HG03280 (cell line): Measurements from ENCODE around the gene CTAGE9.
"Not testable (repeated sequence)": the region's sequence is repeated elsewhere in the genome, so short reads cannot be mapped to it uniquely, and the experiment has no call there.

Experiments
- ATAC-seq: cut with Tn5 transposase; IDR thresholded peaks from one replicate; pipeline ENCODE4 v1.9.1; 2021; ENCODE audit warnings: mild to moderate bottlenecking, moderate library complexity; ENCODE audit not compliant: unreplicated experiment

Gene CTAGE9, protein sequence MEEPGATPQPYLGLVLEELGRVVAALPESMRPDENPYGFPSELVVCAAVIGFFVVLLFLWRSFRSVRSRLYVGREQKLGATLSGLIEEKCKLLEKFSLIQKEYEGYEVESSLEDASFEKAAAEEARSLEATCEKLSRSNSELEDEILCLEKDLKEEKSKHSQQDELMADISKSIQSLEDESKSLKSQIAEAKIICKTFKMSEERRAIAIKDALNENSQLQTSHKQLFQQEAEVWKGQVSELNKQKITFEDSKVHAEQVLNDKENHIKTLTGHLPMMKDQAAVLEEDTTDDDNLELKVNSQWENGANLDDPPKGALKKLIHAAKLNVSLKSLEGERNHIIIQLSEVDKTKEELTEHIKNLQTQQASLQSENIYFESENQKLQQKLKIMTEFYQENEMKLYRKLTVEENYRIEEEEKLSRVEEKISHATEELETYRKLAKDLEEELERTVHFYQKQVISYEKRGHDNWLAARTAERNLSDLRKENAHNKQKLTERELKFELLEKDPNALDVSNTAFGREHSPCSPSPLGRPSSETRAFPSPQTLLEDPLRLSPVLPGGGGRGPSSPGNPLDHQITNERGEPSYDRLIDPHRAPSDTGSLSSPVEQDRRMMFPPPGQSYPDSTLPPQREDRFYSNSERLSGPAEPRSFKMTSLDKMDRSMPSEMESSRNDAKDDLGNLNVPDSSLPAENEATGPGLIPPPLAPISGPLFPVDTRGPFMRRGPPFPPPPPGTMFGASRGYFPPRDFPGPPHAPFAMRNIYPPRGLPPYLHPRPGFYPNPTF

DNA sequence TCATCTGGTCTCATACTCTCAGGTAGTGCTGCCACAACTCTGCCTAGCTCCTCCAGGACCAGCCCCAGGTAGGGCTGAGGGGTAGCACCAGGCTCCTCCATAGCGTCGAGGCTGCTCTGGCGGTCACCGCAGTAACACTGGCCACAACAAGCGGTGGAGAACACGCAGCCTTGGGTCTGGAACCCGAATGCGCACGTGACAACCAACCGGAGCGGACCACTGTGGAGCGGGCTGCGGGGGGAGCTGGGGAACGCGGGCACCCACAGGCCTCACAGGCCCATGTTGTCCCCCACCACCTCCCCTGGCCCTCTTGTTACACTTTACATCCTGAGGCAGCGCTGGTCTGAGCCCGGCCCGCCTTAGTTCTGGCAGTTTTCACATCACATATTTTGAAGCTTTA lies at the start of gene CTAGE9:
Gene CTAGE9 (minus strand): TSS at position 101 of the 400 bp plus-strand sequence. CDS start 0 bp downstream, at position 101.
- not testable (repeated sequence) for ATAC-seq

DNA sequence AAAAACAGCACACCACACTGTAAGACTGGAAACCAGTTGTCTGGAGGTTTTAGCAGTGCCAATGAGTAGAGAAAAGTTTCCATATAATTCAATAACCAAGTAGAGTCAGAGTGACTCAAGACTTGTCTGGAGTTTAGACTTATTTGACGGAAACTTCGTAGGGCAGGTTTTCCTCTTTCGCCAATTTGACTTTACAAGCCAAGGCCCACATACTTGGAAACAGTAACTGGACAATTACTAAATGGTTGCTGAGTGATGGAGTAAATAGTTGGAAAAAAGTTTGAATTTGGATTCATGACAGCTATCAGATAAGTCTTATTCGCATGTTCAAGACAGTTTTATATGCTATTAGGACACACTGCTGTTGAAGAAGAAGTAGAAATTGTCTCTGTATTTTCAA lies 48.1 kb upstream of the CTAGE9 start:
- no peak for ATAC-seq

DNA sequence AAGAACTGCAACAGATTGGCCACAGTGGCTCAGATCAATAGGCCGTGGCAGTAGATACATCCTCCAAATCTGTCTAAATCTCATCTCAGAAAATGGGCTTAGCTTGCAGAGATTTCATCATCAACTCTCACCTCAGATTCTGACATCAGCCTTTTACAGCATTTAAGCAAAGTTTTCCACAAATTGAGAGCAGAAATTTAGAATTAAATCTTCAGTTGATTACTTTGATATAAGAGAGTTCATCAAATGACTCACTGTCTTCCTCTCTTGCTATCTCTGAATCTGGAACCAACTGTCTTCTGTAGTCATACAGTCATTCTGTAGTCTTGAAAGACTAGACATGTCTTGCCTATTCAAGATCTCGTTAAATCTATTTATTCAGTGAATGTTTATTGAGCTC lies 45.2 kb upstream of the CTAGE9 start:
- ATAC-seq = no peak

DNA sequence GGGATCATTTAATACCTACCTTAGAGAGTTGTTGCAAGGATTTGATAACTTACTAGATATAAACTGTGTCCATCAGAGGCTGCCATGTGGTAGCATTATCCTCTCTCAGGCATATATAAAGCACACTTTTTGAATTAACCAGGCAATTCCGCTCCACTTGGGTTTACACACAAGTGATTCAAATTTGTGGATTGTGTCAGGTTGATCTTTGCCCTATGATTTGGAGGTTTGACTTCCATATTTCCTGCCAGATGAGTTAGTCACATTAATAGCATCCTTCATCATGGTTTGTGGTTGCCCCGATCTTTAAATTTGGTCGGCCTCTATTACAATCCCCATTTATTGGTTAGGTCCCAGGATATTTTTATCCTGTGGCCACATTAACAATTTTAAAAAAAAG lies 44.8 kb upstream of the CTAGE9 start:
- no peak for ATAC-seq

DNA sequence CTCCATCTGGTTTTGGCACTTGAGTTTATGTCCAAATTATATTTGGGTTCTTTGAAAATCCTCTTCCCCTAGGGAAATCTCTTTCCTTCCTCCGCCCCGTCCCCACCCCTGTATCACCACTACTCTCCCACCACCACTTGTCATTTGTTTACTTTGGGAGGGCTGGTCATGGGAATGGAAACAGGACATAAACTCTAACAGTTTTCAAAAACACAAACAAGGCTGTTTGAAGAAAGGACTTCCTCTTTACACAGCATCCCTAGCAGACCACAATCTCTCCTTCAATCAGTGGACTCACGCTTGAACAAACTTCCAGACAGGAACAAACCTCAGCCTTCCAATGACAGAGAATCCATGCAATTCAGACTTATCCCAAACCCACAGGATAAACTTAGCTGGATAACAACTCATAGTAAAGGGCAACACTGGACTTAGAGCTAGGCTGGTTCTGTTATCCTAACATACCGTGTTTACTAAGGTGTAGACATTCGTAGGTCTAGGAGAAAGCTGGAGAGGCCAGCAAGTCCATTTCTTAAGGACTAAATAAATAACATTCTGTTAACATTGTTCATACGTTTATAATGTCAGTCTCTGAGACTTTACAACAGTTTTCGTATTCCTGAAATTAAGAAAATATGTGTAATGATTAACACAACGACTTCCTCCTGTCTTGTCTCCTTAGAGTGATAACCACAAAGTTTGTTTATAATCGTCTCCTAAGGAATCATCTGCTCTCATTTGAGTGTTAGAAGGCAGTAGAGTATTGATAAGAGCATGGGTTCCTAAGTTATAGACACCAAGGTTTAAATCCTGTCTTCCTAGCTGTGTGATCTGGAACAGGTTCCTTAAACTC lies 44.1 kb upstream of the CTAGE9 start:
- no peak for ATAC-seq

DNA sequence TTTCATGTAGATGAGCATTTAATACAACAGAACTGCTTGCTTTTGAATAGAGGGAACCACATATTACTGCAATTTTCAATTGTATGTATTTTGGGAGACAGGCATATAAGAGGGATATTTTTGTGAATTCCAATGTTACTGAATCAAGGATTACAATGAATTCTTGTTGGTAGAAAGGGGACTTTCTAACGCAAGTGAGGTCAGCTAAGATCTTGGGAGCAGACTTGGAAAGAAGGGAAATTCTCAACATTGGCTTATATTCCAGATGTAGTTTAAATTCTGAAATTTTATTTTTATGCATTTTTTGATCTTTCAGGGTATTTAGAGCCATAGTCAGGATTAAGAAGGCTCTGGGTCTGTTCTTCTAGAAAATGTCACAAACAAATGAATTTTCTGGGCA lies 43.3 kb upstream of the CTAGE9 start:
- no peak for ATAC-seq

DNA sequence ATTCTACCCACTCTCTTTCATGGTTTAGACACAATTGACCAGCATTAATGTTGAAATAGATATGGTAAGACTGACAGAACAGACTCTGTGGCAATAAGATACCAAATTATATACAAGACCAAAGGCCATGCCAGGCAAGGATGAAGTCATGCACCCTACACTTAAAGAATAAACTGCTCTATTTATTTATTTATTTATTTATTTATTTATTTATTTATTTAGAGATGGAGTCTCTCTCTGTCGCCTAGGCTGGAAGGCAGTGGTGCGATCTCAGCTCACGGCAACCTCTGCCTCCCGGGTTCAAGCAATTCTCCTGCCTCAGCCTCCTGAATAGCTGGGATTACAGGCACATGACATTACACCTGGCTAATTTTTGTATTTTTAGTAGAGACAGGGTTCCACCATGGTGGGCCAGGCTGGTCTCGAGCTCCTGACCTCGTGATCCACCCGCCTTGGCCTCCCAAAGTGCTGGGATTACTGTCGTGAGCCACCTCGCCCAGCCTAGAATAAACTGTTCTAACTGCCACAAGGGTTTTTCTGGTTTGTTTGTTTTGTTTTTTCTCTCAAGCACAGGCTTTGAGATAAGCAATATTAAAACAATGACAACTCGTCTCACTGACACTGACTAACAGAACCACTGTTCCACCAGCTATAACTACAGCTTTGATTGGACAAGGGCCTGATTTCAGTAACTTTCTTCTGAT lies 40.3 kb upstream of the CTAGE9 start:
- not testable (repeated sequence) for ATAC-seq

DNA sequence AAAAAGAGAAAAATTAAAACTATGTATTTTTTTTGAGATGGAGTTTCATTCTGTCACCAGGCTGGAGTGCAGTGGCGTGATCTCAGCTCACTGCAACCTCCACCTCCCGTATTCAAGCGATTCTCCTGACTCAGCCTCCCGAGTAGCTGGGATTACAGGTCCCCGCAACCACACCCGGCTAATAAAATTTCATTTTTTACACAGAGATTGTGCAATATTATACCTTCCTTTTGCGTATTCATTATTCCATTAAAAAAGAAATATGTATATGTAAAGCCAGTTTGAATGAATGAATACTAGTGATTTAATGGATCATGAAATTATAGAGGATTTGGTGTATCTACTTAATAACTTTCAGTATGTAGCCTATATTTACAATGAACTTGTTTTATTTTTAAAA lies 38.2 kb upstream of the CTAGE9 start:
- no peak for ATAC-seq

DNA sequence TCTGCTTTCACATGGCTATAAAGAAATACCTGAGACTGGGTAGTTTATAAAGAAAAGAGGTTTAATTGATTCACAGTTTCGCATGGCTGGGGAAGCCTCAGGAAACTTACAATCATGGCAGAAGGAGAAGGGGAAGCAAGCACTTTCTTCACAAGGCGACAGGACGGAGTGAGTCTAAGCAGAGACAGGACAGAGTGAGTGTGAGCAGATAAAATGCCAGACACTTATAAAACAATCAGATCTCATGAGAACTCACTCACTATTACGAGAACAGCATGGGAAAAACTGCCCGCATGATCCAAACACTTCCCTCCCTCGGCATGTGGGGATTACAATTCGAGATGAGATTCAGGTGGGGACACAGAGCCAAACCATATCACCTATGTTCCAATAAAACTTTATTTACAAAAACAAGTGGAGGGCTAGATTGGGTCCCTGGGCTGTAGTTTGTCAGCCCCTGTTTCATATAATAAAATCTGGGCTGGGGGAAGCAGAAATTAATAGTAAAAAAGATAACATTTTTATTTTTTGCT lies 37.1 kb upstream of the CTAGE9 start:
- ATAC-seq = no peak

DNA sequence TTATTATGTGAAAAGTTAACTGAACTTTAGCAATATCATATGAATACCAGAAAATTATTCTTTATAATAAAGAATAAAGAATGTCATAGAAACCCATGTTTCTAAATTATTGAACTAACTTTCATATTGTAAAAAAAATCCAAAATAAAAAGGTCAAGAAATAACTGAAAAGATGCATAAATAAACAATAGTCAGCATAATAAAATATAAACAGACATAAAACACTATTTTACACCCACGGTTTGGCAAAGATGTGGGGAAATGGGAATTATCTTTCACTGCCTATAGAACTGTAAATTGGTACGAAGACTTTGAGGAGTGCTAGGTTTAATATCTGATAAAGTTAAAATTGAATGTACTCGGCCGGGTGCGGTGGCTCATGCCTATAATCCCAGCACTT lies 34.7 kb upstream of the CTAGE9 start:
- no peak for ATAC-seq

DNA sequence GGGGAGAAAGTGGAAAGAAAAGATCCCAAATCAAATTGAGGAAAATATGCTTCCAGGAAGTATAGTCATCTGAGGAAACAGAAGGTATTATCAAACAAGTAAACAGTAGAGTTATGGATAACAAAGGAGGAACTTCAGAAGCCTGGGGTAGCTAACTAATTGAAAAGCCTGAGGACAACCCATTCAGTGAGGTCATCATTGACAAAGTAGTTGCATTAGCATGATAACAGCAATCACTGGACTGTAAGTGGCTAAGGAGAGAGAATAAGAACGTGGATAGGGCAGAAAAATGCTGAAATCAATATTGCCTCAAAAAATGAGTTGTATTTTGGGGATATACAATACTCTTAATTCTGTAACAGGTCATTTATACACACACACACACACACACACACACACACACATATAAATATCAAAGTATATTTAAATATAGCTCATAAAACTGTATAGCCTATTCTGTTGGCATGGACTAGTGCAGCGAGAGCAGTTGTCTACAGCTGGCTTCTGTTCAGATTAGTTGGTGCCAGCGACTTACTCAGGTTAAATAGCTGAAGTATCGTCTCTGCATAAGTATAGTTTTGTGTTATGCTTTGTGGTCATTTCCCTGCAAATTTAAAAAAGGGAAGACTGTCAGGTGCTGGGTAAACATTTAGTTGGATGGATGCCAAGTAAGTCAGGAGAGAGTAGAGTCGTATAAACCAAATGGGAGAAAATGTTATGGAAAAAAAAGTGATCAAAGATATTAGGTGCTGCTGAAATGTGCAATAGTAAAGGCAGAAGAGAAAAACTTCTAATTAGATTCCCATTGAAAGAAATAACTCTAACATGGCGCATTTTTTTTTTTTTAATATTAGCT lies 33.8 kb upstream of the CTAGE9 start:
- ATAC-seq = no peak

DNA sequence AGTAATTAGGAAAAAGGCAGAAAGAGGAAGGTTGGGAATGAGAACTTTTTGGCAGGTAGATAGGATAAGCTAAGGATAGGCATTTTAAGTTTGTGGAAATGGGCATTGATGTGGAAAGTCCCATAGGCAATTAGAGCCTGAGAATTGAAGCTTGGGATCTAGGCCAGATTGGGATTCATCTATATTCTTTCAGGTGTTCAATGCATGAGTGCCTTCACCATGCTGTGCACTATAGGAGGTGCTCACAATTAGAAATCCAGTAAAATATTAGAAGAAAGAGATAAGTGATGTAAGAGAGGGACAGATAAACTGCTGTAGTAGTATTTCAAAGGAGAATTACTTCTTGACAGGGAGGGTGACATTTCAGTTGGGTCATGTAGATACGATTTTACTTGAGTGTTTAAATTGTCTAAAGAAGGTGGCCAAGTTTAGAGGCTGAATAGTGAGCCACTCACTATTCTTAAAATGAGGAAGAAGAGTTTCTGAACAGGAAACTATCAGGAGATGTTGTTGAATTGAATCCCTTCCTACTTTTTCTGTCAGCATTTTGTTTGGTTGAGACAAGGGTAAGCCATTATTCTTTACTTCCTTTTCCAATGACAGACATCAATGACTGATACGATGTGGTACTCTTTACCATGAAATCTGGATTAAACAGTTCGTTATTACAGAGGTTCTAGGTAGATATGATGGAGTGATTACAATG lies 31.0 kb upstream of the CTAGE9 start:
- no peak for ATAC-seq

DNA sequence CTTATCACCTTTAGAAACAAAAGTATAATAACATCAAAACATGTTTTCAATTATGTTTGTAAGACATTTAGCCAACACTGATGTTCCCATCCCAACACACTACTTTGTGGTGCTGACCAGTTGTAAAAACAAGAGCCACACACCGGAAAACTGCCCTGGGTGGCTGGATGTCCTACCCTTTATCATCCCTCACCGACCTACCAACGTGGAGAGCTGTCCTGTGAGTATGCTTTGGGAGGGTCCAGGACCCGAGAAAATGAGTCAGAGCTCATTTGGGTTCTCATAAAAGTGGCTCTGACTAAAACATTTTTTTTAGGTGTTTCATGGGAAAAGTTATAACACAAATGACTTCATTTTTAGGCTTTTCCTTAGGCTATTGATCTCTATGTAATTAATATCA lies 29.3 kb upstream of the CTAGE9 start:
- no peak for ATAC-seq

DNA sequence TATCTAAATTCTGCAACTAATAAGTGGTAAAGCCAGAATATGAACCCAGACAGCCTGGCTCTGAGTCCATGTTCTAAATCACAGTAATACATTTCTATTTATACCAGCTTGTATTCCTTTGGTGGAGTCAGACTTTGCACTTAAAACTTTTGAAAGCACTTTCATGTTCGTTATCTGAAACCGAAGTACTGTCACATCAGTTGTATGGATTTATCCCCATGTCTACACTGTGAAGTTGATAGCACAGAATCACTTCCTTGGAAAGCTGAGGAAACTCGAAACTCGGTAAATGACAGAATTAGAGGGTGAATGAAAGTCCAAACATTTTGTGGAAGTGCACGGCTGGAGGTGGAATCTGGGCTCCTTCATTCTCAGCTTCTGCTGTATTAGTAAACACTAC lies 28.3 kb upstream of the CTAGE9 start:
- ATAC-seq = no peak

DNA sequence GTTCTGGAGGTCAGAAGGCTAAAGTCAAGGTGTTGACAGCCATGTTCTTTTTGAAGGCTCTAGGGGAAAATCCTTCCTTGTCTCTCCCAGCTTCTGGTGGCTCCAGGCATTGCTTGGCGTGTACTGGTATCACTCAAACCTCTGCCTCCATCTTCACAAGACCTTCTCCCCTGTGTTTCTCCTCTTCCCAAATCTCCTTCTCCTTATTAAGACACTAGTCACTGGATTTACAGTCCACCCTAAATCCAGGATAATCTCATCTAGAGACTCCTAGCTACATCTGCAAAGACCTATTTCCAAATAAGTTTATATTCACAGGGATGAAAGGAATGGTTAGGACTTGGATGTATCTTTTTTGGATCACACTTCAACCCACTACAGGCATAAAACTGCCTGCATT lies 26.0 kb upstream of the CTAGE9 start:
- no peak for ATAC-seq

DNA sequence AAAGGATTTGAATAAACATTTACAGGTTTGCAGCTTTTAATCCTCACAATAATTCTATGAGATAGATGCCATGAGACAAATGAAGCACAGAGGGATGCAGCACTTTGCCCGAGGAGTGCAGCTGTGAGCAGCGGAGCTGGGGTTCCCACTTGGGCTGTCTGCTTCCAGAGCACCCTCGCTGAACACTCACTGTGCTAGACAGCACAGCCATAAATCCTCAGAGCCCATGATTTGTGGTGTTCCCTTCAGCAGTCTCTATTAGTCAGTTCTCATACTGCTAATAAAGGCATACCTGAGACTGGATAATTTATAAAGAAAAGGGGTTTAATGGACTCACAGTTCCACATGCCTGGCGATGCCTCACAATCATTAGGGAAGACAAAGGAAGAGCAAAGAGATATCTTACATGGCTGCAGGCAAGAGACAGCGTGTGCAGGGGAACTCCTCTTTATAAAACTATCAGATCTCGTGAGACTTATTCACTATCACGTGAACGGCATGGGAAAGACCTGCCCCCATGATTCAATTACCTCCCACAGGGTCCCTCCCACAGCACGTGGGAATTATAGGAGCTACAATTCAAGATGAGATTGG lies 25.3 kb upstream of the CTAGE9 start:
- ATAC-seq = no peak

DNA sequence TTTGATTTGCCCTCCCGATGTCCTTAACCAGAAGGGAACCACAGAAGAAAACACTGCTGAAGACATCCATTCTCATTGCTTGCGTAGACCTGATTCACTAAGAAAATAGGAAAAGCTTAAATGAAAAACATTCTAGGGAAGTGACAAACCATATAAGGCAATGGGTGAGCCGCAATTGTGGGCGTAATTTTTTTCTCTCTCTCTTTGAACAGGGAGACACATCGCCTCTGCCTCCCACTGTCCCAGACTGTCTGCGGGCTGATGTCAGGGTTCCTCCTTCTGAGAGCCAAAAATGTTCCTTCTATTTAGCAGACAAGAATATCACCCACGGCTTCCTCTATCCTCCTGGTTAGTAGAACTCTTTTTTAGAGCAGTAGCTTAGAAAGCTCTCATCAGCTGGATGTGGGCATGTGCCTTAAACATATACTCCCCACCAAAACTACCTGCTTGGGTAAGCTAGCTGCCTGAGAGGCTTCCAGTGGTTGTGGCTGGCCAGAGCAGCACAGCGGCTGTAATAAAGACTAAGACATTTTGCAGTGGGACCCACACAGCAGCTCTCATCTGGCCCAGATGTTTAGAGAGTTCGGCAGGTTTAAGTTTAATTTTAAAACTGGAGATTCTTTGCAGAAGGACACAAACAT lies 22.7 kb upstream of the CTAGE9 start:
- ATAC-seq = no peak

DNA sequence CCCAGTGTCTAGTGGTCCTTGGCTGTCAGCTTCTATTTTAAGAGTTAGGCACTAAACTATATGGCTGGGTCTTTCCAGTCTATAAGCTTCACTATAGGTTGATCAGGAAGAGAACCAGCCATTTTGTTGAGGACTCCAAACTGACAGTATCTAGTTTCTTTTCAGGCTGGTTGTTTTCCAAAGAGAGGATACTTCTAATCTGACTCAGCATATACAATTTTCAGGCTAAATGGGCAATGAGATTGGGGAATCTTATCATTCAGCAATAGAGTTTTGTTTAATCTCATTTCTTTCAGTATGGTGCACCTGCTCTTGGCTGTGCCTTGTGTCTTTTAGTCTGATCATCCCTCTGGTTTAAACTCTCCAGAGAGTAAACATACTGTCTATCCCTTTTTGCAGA lies 20.4 kb upstream of the CTAGE9 start:
- no peak for ATAC-seq
